MM.1S (cell line): ENCODE measurements around the gene NFKBIL1.

ENCODE experiments used
- CTCF ChIP-seq: fragments of 300-600 bp; sonication (generic); IDR thresholded peaks from 2 replicates; pipeline ENCODE4 v1.5.1; 2016; ENCODE audit warnings: antibody characterized with exemption, low read length, mixed read lengths
- EZH2 ChIP-seq: fragments of 300-600 bp; sonication (generic); optimal IDR thresholded peaks from 2 replicates; pipeline ENCODE3; 2017; ENCODE audit warnings: low read depth, mild to moderate bottlenecking, antibody characterized with exemption, low read length, mixed read lengths

- TF ChIP-seq CTCF: peak; percentile 88
- TF ChIP-seq EZH2: no peak
Measured at GRCh38 chr6:31580807-31581433, 33.5 kb downstream of the NFKBIL1 start.
